ENCODE measurements around the gene RPS6KA1.

RPS6KA1 gene

GRCh38 chr1:26531651-26532131 lies 2.1 kb downstream of the RPS6KA1 start:
- no peak for DNase-seq (ENCODE audit: low read depth)

- DNase-seq (ENCODE audit: low read depth): no peak
These were observed 4.5 kb downstream of the RPS6KA1 start for GRCh38 chr1:26533951-26534509.

- no peak for DNase-seq (ENCODE audit: low read depth)
These were observed 5.6 kb downstream of the RPS6KA1 start for GRCh38 chr1:26535201-26535600.

- no peak for DNase-seq (ENCODE audit: low read depth)
These were observed 6.5 kb downstream of the RPS6KA1 start for GRCh38 chr1:26536081-26536480.

GRCh38 chr1:26536521-26536920 lies 7.0 kb downstream of the RPS6KA1 start:
- DNase-seq (ENCODE audit: low read depth): no peak

- DNase-seq (ENCODE audit: low read depth): peak; percentile 18
These were observed 8.4 kb downstream of the RPS6KA1 start for GRCh38 chr1:26537951-26538352.

GRCh38 chr1:26538480-26539412 lies 9.2 kb downstream of the RPS6KA1 start:
- no peak for DNase-seq (ENCODE audit: low read depth)

- DNase-seq (ENCODE audit: low read depth): no peak
These were observed 10.2 kb downstream of the RPS6KA1 start for GRCh38 chr1:26539722-26540121.

- no peak for DNase-seq (ENCODE audit: low read depth)
These were observed 10.8 kb downstream of the RPS6KA1 start for GRCh38 chr1:26540351-26540750.

GRCh38 chr1:26541431-26541815 lies 11.9 kb downstream of the RPS6KA1 start:
- DNase-seq (ENCODE audit: low read depth): no peak

GRCh38 chr1:26541816-26542711 lies 12.5 kb downstream of the RPS6KA1 start:
- DNase-seq (ENCODE audit: low read depth): no peak

- no peak for DNase-seq (ENCODE audit: low read depth)
These were observed 13.3 kb downstream of the RPS6KA1 start for GRCh38 chr1:26542771-26543451.

- DNase-seq (ENCODE audit: low read depth): no peak
These were observed 13.9 kb downstream of the RPS6KA1 start for GRCh38 chr1:26543462-26543861.

- no peak for DNase-seq (ENCODE audit: low read depth)
These were observed 14.6 kb downstream of the RPS6KA1 start for GRCh38 chr1:26544126-26544525.

- no peak for DNase-seq (ENCODE audit: low read depth)
These were observed 16.4 kb downstream of the RPS6KA1 start for GRCh38 chr1:26545969-26546323.

- no peak for DNase-seq (ENCODE audit: low read depth)
These were observed 16.8 kb downstream of the RPS6KA1 start for GRCh38 chr1:26546375-26546774.

GRCh38 chr1:26546819-26547218 lies 17.3 kb downstream of the RPS6KA1 start:
- DNase-seq (ENCODE audit: low read depth): no peak

GRCh38 chr1:26548841-26549240 lies 19.3 kb downstream of the RPS6KA1 start:
- no peak for DNase-seq (ENCODE audit: low read depth)

GRCh38 chr1:26550946-26551345 lies 21.4 kb downstream of the RPS6KA1 start:
- no peak for DNase-seq (ENCODE audit: low read depth)

- no peak for DNase-seq (ENCODE audit: low read depth)
These were observed 23.2 kb downstream of the RPS6KA1 start for GRCh38 chr1:26552720-26553119.

GRCh38 chr1:26553942-26554682 lies 24.6 kb downstream of the RPS6KA1 start:
- DNase-seq (ENCODE audit: low read depth): no peak

Data from fibroblast of the conjunctiva (primary cell).